Measurements from ENCODE around the gene FAM107B. TPM values are rescaled to one million over a fixed set of nuclear protein-coding genes. Genes with fewer than 3 reads are reported as not detected.

The FAM107B gene
- total and polyA plus RNA-seq, 2 of the 8 experiments (the other 6 are each of a cell fraction or from before 2014, with no cell fraction given) = 7.5 to 28.1 TPM

DNA sequence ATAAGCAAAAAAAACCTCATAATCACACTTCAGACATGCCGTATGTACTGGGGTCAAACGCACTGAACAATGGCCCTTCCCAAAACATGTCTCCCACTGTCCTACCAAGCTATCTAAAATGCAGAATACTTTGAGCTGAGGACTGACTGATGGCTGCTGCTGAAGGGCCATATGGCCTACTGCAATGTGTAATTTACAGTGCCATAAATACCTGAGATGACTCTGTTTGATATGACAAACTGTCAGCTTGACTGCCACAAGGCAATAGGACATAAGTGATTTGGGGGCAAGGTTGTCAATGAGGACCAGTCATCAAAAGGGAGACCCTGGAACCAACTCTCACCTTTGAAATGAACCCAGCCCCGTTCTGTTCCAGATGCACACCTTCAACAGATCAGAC, 256.5 kb downstream of the FAM107B start:
- Histone ChIP-seq H3K9ac (replicated peaks in 1 of 4; ENCODE audit: extremely low read depth in 1 of 4, low read depth in 3 of 4, low read length in 3 of 4) (no peak overlapping the region), H3K4ac (replicated peaks; ENCODE audit: insufficient read length, low read depth, low read length) (no peak overlapping the region), H3K79me1 (ENCODE audit: low read depth, low read length) (no peaks in the 10 kb centered on the region), H2BK15ac (ENCODE audit: low read length) (no peak overlapping the region), H3K9me3 (ENCODE audit: insufficient read depth in 2 of 2, low read depth in 1 of 2, low read length in 1 of 2) (no peaks in the 10 kb centered on the region), H3K23ac (ENCODE audit: insufficient read length) (no peak overlapping the region), H2BK12ac (ENCODE audit: low read depth, low read length) (no peak overlapping the region), H3K4me2 (ENCODE audit: insufficient read depth in 1 of 2, low read depth in 2 of 2, low read length in 2 of 2) (no peak overlapping the region), H2AFZ (ENCODE audit: low read length) (no peak overlapping the region), H3K18ac (ENCODE audit: extremely low read depth, low read length) (no peak overlapping the region), H4K8ac (ENCODE audit: extremely low read depth, insufficient read depth, low read length) (no peak overlapping the region), H3K36me3 (ENCODE audit: control insufficient read depth in 2 of 4, insufficient read depth in 4 of 4, low read length in 3 of 4) (peaks cover 0 to 8% (median 0%) of the 10 kb centered on the region in 4 experiments; a peak in 2 of 8 replicates), H2AK5ac (ENCODE audit: low read depth, low read length) (no peak overlapping the region), H3K56ac (replicated peaks; ENCODE audit: insufficient read length, low read depth, low read length) (no peak overlapping the region), H3K27ac (ENCODE audit: low read depth, low read length) (no peak overlapping the region), H4K91ac (replicated peaks; ENCODE audit: insufficient read length, low read length) (no peak overlapping the region), H3K4me1 (replicated peaks in 1 of 4; ENCODE audit: control insufficient read depth in 3 of 4, insufficient read depth in 4 of 4, low read length in 3 of 4) (peaks cover 0 to 11% (median 2%) of the 10 kb centered on the region in 4 experiments; a peak in 3 of 7 replicates), H2BK120ac (replicated peaks; ENCODE audit: low read depth, low read length) (no peak overlapping the region), H3K23me2 (ENCODE audit: low read depth, low read length) (no peaks in the 10 kb centered on the region), H3K27me3 (replicated peaks in 1 of 4; ENCODE audit: control insufficient read depth in 3 of 4, extremely low read depth in 1 of 4, insufficient read depth in 3 of 4, low read length in 3 of 4) (no peaks in the 10 kb centered on the region), H4K20me1 (replicated peaks in 1 of 2; ENCODE audit: control insufficient read depth in 1 of 2, insufficient read depth in 2 of 2, low read length in 2 of 2) (no peaks in the 10 kb centered on the region), H3K14ac (ENCODE audit: insufficient read length) (no peak overlapping the region), H4K5ac (ENCODE audit: insufficient read length, low read depth, low read length) (no peak overlapping the region), H3K4me3 (ENCODE audit: extremely low read depth in 1 of 4, insufficient read depth in 2 of 4, low read depth in 3 of 4, low read length in 4 of 4) (no peak overlapping the region), H2BK5ac (ENCODE audit: low read depth, low read length) (no peak overlapping the region), H2BK20ac (ENCODE audit: low read length) (no peak overlapping the region), H3K79me2 (ENCODE audit: control insufficient read depth in 1 of 2, insufficient read depth in 2 of 2, low read length in 2 of 2) (no peaks in the 10 kb centered on the region)
- 87% methylated on average over 3 of the region's 3 CpGs; no CpG with 5 or more reads in 1 of the 2 experiments for WGBS, 2 experiments (ENCODE audit: extremely low coverage in 1 of 2, insufficient coverage in 1 of 2, insufficient read length in 1 of 2, insufficient replicate concordance in 2 of 2, low coverage in 1 of 2, low lambda C conversion rate in 2 of 2, missing lambda C conversion rate in 1 of 2)
- ChIA-PET POLR2A (ENCODE audit: partially characterized antibody) (interaction anchor here (0.6 kb wide), 1 partner anchor 10 kb away, joined by 4 read pairs; no protein-coding TSS in a partner anchor), CTCF (ENCODE audit: partially characterized antibody) (interaction anchor here (2.0 to 2.5 kb wide), 3 partner anchors 9 to 19 kb away, joined by 4 to 12 read pairs (median 10); no protein-coding TSS in a partner anchor)
- DNase-seq (ENCODE audit: low read depth in 1 of 2, low spot score in 2 of 2) (no peak), FAIRE-seq (no peak)
- TF ChIP-seq SIN3A (conservative IDR thresholded peaks at IDR 0.05 in 1 of 2, IDR thresholded peaks at IDR 0.05 in 1 of 2; ENCODE audit: low read depth in 1 of 2, low read length in 2 of 2) = no peak
- TF ChIP-seq HDAC6 (IDR thresholded peaks at IDR 0.05; ENCODE audit: low read depth, low read length) = no peak
- TF ChIP-seq FOSL1 (IDR thresholded peaks at IDR 0.05; ENCODE audit: insufficient read depth, low read depth, low read length) = no peak
- TF ChIP-seq BCL11A (IDR thresholded peaks at IDR 0.05; ENCODE audit: low read depth in 2 of 2, low read length in 2 of 2) = no peak
- no peak for TF ChIP-seq SRF (IDR thresholded peaks at IDR 0.05; ENCODE audit: low read depth, low read length)
- no peak for TF ChIP-seq CBX5 (IDR thresholded peaks at IDR 0.05; ENCODE audit: low read depth, low read length)
- no peak for TF ChIP-seq SUZ12 (IDR thresholded peaks at IDR 0.05; ENCODE audit: low read length)
- no peak for TF ChIP-seq CEBPB (IDR thresholded peaks at IDR 0.05; ENCODE audit: low read depth, low read length)
- no peak for TF ChIP-seq KDM5A (IDR thresholded peaks at IDR 0.05; ENCODE audit: low read length)
- no peak for TF ChIP-seq KDM1A (IDR thresholded peaks at IDR 0.05; ENCODE audit: borderline replicate concordance, low read length)
- no peak for TF ChIP-seq GTF2F1 (IDR thresholded peaks at IDR 0.05; ENCODE audit: borderline replicate concordance, low read depth, low read length)
- no peak for TF ChIP-seq SP1 (IDR thresholded peaks at IDR 0.05; ENCODE audit: low read depth, low read length)
- no peak for TF ChIP-seq HDAC2 (IDR thresholded peaks at IDR 0.05; ENCODE audit: borderline replicate concordance in 1 of 2, low read depth in 2 of 2, low read length in 2 of 2)
- no peak for TF ChIP-seq JUN (IDR thresholded peaks at IDR 0.05; ENCODE audit: low read depth, low read length)
- TF ChIP-seq RFX5 (IDR thresholded peaks at IDR 0.05; ENCODE audit: borderline replicate concordance, low read depth, low read length) = no peak

Data from H1 (cell line).